K562 (cell line): ENCODE data around the gene NUB1.

Experiments
- CTCF ChIP-seq, 3 experiments: IDR thresholded peaks in 2 of 3; conservative IDR thresholded peaks in 1 of 3; 2 replicates each; pipeline ENCODE4 v1.5.1; 2011 to 2012; ENCODE audit warnings: low read length in 3 of 3, mild to moderate bottlenecking in 3 of 3, control low read depth in 2 of 3, improper control_type of control experiment in 1 of 3, inconsistent platforms in 1 of 3, low read depth in 1 of 3, mixed read lengths in 1 of 3, moderate library complexity in 1 of 3; ENCODE audit not compliant: insufficient read depth in 2 of 3
- EZH2 ChIP-seq: IDR thresholded peaks from 2 replicates; pipeline ENCODE4 v1.6.1; 2012; ENCODE audit warnings: low read depth, mild to moderate bottlenecking, inconsistent platforms, low read length, borderline replicate concordance
- HDAC2 ChIP-seq: fragments of 450-650 bp; IDR thresholded peaks from 2 replicates; pipeline ENCODE4 v1.6.1; 2016; ENCODE audit warnings: mild to moderate bottlenecking
- HINFP ChIP-seq: fragments of 450-650 bp; conservative IDR thresholded peaks from 2 replicates; pipeline ENCODE4 v1.6.1; 2016; ENCODE audit warnings: missing genetic modification characterization, low read depth, mild to moderate bottlenecking, control low read depth, missing compliant biosample characterization
- MAX ChIP-seq: sonication (generic); formaldehyde crosslinking; IDR thresholded peaks from 2 replicates; pipeline ENCODE4 v1.9.0; 2022; ENCODE audit warnings: mild to moderate bottlenecking, missing genetic modification reagents
- MXI1 ChIP-seq: IDR thresholded peaks from 2 replicates; pipeline ENCODE4 v1.6.1; 2011; ENCODE audit warnings: low read depth, mild to moderate bottlenecking, improper control_type of control experiment, low read length
- POLR2A ChIP-seq: fragments of 450-650 bp; conservative IDR thresholded peaks from 2 replicates; pipeline ENCODE4 v1.6.1; 2016
- RBFOX2 ChIP-seq: fragments of 200-400 bp; formaldehyde crosslinking; IDR thresholded peaks from 2 replicates; pipeline ENCODE4 v1.6.1; 2017; ENCODE audit warnings: low read depth, mild to moderate bottlenecking, low read length, moderate library complexity
- SPI1 ChIP-seq: IDR thresholded peaks from 2 replicates; pipeline ENCODE4 v1.6.1; 2011; ENCODE audit warnings: low read depth, low read length, control low read depth, borderline replicate concordance
- ZNF324 ChIP-seq: fragments of 250-450 bp; sonication (Bioruptor Pico); IDR thresholded peaks from 2 replicates; pipeline ENCODE4 v1.4.0; 2020; ENCODE audit warnings: mild to moderate bottlenecking
- TF ChIP-seq, protein P1 (sequence below): fragments of 200-400 bp; formaldehyde crosslinking; IDR thresholded peaks from 2 replicates; pipeline ENCODE4 v1.6.1; 2017; ENCODE audit warnings: mild to moderate bottlenecking, low read depth, low read length, moderate library complexity

- TF ChIP-seq CTCF (IDR thresholded peaks at IDR 0.05 in 2 of 3, conservative IDR thresholded peaks at IDR 0.05 in 1 of 3; ENCODE audit: insufficient read depth in 2 of 3, low read depth in 1 of 3, low read length in 3 of 3) (no peak), ZNF324 (CRISPR knock-in tag) (no peak), RBFOX2 (no peak), MXI1 (no peak), MAX (CRISPR knock-in tag) (no peak), EZH2 (no peak), HINFP (tag) (no peak), HDAC2 (no peak), POLR2A (no peak), SPI1 (no peak)
- TF ChIP-seq, protein P1, sequence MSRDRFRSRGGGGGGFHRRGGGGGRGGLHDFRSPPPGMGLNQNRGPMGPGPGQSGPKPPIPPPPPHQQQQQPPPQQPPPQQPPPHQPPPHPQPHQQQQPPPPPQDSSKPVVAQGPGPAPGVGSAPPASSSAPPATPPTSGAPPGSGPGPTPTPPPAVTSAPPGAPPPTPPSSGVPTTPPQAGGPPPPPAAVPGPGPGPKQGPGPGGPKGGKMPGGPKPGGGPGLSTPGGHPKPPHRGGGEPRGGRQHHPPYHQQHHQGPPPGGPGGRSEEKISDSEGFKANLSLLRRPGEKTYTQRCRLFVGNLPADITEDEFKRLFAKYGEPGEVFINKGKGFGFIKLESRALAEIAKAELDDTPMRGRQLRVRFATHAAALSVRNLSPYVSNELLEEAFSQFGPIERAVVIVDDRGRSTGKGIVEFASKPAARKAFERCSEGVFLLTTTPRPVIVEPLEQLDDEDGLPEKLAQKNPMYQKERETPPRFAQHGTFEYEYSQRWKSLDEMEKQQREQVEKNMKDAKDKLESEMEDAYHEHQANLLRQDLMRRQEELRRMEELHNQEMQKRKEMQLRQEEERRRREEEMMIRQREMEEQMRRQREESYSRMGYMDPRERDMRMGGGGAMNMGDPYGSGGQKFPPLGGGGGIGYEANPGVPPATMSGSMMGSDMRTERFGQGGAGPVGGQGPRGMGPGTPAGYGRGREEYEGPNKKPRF = no peak
Observed at GRCh38 chr7:151423936-151424335, 82.3 kb downstream of the NUB1 start.
